ENCODE data around the gene TNIP2.

DNA sequence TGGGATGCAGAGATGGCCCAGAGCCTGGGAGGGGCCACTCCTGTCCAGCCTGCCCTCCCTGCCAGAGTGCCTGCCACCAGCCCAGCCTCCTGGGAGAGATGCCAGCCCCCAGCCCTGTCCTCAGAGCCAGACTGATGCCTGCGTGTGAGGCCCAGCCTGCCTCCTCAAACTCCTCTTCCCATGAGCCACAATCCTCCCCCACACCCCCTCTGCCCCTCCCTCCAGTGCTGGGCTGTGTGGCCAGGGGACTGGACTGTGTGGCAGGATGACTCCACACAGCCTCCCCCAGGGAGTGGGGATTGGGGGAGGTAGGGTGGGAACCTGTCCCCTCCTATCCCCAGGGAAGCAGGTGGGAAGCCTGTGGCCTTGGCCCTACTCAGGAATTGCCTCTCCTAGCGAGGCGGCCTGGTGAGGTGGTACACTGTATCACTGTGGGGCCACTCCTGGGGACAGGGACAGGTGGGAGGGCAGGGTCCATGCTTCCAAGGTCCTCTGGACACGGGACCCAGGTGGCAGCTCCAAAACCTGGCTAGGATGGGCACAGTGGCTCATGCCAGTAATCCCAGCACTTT lies 32.5 kb upstream of the TNIP2 start:
- TF ChIP-seq POLR2A (IDR thresholded peaks at IDR 0.05; ENCODE audit: low read length) (no peak), GATA1 (IDR thresholded peaks at IDR 0.05; ENCODE audit: low read depth, low read length) (no peak)
